ENCODE measurements around the gene WDR37. TPM values are rescaled to one million over a fixed set of nuclear protein-coding genes. Genes with fewer than 3 reads are reported as not detected.

Gene WDR37
- total and polyA plus RNA-seq, 12 donors: 6.8 to 36.5 (median 31.4) TPM

GRCh38 chr10:1168763-1169162 lies 112.6 kb downstream of the WDR37 start:
- 86% methylated on average over 13 of the region's 13 CpGs for WGBS, 2 donors
- H3K4me1 ChIP-seq: no peaks in the 10 kb centered on the region
- H3K27me3 ChIP-seq: peaks cover 0 to 23% (median 12%) of the 10 kb centered on the region in 7 donors
- DNase-seq: no peak
- no peak overlapping the region for H3K4me3 ChIP-seq
- no peaks in the 10 kb centered on the region for H3K9me3 ChIP-seq
- no peaks in the 10 kb centered on the region for H3K36me3 ChIP-seq
- H3K27ac ChIP-seq: no peak overlapping the region
- TF ChIP-seq CTCF (IDR thresholded peaks at IDR 0.05): no peak
- ATAC-seq: no peak
- intact Hi-C loops (cut with DNase I): no loop called here

GRCh38 chr10:1169186-1169885 lies 113.2 kb downstream of the WDR37 start:
- intact Hi-C loops (cut with DNase I): no loop called here
- ATAC-seq (no peak), DNase-seq (no peak)
- Histone ChIP-seq H3K4me3 (no peak overlapping the region), H3K4me1 (no peaks in the 10 kb centered on the region), H3K27me3 (peaks cover 0 to 28% (median 14%) of the 10 kb centered on the region in 7 donors), H3K9me3 (no peaks in the 10 kb centered on the region), H3K36me3 (no peaks in the 10 kb centered on the region), H3K27ac (no peak overlapping the region)
- TF ChIP-seq CTCF (IDR thresholded peaks at IDR 0.05): no peak
- 73 to 80% methylated on average over 23 of the region's 23 CpGs for WGBS, 2 donors

DNA sequence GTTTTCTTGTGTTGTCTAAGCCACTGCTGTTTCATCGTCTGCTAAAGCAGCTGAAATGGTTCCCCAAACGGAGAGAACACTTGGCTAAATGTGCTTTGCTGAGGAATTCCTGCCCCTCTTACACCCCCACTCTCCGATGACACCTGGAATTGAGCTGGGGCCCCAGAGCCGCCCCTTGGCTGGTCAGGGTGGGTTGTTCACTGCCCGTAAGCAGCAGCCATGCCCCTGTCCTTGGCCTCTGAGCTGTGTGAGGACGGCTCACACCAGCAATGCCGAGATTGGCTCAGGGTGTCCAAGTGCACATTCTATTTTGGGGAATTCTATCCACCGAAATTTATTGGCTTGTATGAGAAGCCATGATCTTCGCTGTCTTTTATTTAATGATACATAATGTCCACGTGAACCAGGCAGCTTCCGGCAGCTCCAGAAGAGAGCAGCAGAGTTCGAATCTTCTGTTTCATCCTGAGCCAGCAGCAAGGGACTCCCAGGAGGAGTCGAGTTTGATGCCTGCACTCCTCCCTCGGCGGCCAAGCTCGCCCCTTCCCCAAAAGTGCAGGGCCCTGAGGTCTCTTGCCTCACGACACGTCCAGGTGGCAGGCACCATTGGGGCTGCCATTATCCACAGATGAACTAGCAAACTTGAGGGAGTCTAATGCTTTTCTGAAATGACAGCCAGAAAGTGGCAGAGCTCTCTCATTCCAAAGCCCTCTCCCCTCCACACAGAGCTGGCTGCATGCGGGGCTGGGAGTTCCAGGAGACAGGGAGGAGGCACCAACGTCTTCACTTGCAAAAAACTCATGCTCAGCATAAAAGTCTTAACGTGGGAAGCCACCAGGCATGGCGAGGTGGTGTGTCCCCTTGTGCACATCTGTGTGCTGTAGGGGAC lies 114.0 kb downstream of the WDR37 start:
- H3K27ac ChIP-seq: no peak overlapping the region
- no peaks in the 10 kb centered on the region for H3K36me3 ChIP-seq
- DNase-seq (no peak), ATAC-seq (no peak)
- H3K27me3 ChIP-seq: peaks cover 0 to 31% (median 17%) of the 10 kb centered on the region in 7 donors
- TF ChIP-seq CTCF (IDR thresholded peaks at IDR 0.05): no peak
- H3K4me1 ChIP-seq: no peaks in the 10 kb centered on the region
- WGBS, 2 donors: 57 to 62% methylated on average over 22 of the region's 22 CpGs
- H3K4me3 ChIP-seq: no peak overlapping the region
- intact Hi-C loops (cut with DNase I): no loop called here
- H3K9me3 ChIP-seq: no peaks in the 10 kb centered on the region

GRCh38 chr10:1170867-1171180 lies 114.6 kb downstream of the WDR37 start:
- no peak for ATAC-seq
- Histone ChIP-seq H3K27ac (no peak overlapping the region), H3K36me3 (no peaks in the 10 kb centered on the region), H3K4me1 (no peaks in the 10 kb centered on the region), H3K9me3 (no peaks in the 10 kb centered on the region), H3K27me3 (peaks cover 0 to 29% (median 18%) of the 10 kb centered on the region in 7 donors), H3K4me3 (no peak overlapping the region)
- intact Hi-C loops (cut with DNase I): no loop called here
- no peak for DNase-seq
- WGBS, 2 donors: 90% methylated on average over 13 of the region's 13 CpGs
- no peak for TF ChIP-seq CTCF (IDR thresholded peaks at IDR 0.05)
